HG02642 (cell line): ENCODE measurements around the gene RGMA.
A peak's percentile ranks its signal among the peaks of the same experiment; 100 is the strongest.

Experiments used
- ATAC-seq: cut with Tn5 transposase; IDR thresholded peaks from one replicate; pipeline ENCODE4 v1.9.1; 2021; ENCODE audit warnings: mild to moderate bottlenecking; ENCODE audit not compliant: unreplicated experiment, poor library complexity

RGMA gene, protein sequence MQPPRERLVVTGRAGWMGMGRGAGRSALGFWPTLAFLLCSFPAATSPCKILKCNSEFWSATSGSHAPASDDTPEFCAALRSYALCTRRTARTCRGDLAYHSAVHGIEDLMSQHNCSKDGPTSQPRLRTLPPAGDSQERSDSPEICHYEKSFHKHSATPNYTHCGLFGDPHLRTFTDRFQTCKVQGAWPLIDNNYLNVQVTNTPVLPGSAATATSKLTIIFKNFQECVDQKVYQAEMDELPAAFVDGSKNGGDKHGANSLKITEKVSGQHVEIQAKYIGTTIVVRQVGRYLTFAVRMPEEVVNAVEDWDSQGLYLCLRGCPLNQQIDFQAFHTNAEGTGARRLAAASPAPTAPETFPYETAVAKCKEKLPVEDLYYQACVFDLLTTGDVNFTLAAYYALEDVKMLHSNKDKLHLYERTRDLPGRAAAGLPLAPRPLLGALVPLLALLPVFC

DNA sequence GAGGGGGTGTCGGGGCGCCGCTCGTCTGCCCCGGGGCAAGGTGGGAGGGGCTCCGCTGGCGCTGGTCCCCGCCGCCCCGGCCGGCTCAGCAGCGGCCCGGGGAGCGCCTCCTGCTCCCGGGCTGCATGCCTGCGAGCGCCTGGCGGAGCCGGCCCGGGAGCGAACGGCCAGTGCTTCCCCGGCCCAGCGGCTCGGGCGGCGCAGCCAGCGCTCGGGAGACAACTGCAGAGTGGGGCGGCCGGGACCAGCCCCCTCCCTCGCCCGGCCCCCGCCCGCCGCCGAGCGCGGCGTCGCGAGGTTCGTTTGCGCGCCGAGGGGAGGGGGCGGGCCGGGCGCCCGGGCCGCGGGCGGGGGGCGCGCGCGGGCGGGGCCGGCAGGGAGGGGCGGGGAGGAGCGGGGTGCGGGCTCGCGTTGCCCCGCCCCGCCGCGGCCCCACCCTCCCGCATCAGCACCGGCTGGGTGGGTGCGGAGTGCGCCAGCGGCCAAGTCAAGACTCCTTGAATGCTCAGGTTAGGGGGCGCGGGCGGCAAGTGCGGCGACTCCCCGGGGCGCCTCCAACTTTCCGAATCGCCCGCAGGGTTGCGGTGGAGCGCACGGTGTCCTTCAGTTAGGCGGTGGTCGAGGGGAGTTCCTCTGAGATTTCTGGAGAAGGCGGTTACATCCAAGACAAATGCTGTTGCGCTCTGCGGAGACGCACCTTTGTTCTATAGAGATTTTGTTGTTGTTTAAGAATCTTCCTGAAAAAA is at the start of gene RGMA:
Gene RGMA (minus strand): TSS at position 231 of the 746 bp plus-strand sequence. CDS start 279 bp downstream, outside the sequence.
- peak; percentile 26 for ATAC-seq

- no peak for ATAC-seq
These were observed 47.6 kb upstream of the RGMA start for GRCh38 chr15:93136606-93137005.

DNA sequence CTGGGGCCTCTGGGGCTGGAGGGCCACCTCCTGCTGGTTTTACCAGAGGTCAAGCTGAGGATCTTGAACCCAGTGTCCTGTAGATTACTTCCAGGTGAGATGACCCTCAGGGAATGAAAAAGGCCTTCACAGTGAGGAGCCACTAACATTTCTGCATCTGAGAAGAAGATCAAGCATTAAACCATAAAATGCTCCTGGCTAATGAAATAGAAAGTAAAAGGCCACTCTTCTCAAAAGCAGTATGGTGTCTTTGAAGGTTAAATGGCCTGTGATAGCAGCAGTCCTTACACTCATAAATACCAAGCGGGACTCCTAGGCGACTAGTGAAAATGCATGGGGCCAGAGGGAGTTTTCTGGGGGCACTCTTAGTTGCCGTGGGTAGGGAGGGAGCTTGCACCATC is 47.0 kb upstream of the RGMA start:
- no peak for ATAC-seq

DNA sequence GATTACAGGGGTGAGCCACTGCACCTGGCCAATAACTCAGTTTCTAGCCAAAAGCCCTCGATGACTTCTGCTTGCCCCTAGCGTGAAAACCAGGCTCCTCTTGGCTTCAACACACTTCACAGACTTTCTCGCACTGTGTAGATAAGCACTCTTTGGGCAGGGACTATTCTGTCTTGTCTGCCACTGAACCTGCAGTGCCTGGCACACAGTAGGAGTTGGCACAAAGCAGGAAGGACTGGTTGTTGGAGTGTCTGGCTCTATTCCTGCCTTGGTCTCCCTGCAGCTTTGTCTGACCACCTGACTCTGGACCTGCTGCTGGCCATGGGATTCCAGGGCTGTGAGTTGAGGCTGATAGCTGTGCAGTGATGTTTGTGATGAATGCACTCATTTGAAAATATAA is 46.4 kb upstream of the RGMA start:
- ATAC-seq, result no peak

GRCh38 chr15:93131485-93132095 is 42.6 kb upstream of the RGMA start:
- ATAC-seq, result no peak

- no peak for ATAC-seq
These were observed 40.9 kb upstream of the RGMA start for GRCh38 chr15:93129702-93130488.

DNA sequence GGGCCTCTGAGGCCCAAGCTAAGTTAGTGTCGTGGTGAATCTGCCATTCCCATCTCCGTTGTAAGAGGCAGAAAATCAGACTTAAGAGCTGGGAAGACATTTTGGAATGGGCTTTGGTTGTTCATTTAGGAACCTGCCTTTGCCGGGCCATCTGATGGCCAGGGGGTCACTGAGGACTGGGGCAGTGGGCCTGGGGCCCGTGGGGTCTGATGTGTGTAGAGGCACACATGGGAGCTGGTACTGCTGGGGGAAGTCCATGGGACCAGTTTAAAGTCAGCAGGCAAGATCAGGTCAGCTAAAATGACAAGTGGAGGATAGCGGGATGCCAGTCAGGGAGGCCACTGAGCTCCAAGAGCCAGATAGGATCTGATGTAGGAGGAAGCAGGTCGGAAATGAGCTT is 38.3 kb upstream of the RGMA start:
- no peak for ATAC-seq

DNA sequence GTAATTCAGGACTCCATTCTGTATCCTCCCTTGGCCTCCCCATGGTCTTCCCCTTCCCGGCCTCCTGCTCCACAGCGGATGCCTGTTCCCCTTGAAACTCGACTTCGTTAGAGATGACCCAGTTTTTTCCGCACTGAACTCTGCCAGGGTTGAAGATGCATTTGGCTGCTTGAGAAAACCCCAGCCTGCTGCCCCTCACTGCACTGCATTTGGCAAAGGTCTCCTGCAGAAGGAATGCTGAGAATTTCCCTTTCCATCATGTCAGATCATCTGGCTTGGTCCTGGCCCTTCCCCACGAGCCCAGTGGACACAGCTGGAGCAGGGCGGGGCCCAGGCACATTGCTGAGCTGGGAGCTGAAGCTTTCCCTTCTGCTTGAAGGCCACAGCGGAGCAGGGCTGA is 37.6 kb upstream of the RGMA start:
- no peak for ATAC-seq

GRCh38 chr15:93126148-93126547 is 37.1 kb upstream of the RGMA start:
- ATAC-seq, result no peak

DNA sequence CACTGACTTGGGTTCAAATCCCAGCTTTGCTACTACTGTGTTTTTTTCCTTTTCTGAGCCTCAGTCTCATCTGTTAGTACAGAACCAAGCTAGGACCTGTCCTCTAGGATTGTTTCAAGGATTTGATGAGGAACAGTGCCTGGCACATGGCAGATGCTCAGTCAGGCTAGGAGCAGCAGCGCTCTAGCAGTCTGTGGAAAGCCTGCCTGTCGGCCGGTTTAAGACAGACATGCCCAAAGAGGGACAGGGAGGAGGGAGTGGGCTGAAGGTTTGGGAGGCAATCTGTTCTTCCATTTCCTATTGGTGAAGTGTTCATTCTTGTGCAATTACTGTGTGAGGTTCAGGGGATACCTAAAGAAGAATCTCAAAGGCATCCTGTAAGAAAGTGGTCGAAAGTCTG is 35.1 kb upstream of the RGMA start:
- ATAC-seq, result no peak

DNA sequence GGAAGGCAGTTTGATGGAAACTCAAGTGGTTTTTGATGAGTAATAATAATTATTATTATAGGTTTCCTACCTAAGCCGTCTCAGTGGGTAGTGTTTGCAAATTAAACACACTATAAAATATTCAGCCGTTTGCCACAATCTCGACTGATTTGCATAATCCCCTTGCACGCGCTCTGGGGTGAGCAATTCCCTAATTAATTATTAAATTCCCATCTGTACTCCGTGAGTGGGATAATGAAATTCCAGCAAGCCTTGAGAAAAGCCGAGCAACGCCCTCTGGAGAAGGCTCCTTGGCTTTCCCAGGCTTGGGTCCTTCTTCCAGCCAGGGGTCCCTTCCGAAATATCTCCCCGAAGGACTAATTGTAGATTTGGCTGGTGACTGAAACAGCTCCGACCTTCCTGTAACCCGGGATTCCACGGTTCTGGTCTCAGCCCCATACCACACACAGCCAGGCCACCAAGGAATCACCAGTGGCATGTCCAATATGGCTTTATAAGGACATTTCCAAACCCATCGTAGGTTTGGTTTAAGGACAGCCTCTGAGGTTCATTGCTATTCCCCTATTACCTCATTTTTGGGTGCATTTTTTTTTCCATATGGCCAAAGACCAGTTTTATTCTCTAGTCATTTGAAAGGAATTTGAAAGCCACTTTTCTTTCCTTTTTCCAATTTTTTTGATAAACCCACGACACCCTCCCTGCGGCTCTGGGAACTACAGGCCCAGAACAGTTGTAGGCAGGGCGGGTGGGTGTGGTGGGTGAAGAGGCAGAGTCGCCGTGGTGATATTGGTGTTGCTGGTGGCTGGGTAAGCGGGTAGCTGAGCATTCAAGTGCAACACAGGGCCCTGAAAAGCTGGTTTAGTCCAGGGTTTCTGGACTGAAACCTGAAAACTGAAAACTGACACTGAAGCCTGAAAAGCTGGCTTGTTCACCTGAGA is 33.2 kb upstream of the RGMA start:
- no peak for ATAC-seq

- no peak for ATAC-seq
These were observed 32.1 kb upstream of the RGMA start for GRCh38 chr15:93121107-93121506.

- ATAC-seq, result no peak
These were observed 29.9 kb upstream of the RGMA start for GRCh38 chr15:93118904-93119303.

- ATAC-seq, result no peak
These were observed 22.4 kb upstream of the RGMA start for GRCh38 chr15:93111451-93111850.

DNA sequence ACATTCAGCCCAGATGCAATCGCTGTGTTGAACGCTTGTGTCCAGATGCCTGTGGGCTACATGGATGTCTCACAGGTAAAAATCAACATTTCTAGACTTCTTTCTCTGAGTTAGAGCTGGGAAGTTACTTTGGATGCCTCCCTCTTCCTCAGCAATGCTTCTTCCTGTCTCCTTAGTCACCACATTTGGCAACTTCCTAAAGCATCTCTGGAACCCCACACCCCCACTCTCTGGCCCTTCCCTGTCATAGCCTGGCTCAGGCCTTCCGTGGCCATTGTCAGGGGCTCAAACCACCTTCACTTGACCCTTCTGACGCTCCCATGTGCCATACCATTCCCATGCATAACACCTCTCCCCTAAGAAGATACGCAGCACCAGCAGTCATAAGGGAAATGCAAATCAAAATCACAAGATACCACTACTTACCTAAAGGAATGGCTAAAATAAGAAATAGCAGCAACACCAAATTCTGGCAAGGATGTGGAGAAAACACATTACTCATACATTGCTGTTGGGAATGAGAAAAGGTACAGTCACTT is 21.6 kb upstream of the RGMA start:
- no peak for ATAC-seq

DNA sequence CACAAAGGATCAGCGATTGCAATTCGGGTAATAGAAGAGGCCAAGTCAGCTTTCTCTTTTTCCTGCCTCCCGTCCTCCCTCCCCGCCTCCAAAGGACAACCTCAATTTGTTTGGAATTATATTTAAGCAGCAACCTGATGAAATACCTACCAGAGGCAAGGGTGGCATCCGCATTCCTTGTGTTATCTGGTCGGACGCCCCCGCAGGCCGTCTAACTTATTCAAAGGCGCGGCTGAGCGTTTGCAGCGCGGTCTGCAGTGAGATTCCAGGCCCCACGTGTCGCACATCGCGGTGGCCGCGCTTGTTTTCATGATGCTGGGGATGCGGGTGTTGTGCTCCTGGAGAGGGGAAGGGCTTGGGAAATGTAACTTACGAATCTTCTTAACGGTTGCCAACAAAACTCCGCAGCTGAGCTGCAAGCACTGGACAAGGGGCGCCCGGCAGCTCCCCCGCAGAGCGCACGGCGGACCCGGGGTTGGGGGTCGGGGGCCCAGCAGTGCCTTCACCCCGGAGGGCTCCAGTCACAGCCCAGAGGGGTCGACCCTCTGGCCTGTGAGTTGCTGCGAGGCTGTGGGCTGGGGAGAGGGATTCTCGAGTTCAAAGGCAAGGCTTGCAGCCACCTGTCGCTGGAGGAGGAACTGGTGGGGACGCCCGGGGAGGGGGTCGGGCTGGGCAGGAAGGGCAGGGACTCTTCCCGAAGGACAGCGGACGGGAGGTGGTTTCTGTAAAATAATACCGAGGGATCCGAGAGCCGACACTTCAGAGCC is 20.5 kb upstream of the RGMA start:
- ATAC-seq, result no peak

GRCh38 chr15:93107646-93108045 is 18.6 kb upstream of the RGMA start:
- no peak for ATAC-seq

- no peak for ATAC-seq
These were observed 16.5 kb upstream of the RGMA start for GRCh38 chr15:93105485-93105884.
